ENCODE data around the gene COX5A. TPM values are rescaled to one million over a fixed set of nuclear protein-coding genes. Genes with fewer than 3 reads are reported as not detected.
"Not testable (repeated sequence)": the region's sequence is repeated elsewhere in the genome, so short reads cannot be mapped to it uniquely, and the experiment has no call there.

The COX5A gene
- total and polyA plus RNA-seq, 12 donors: 60.9 to 330 (median 153) TPM

GRCh38 chr15:74889390-74889882 lies 48.4 kb downstream of the COX5A start:
- H3K27me3 ChIP-seq: no peaks in the 10 kb centered on the region
- 10 to 17% (median 13%) methylated on average over 7 to 8 of the region's 8 CpGs for WGBS, 4 donors

DNA sequence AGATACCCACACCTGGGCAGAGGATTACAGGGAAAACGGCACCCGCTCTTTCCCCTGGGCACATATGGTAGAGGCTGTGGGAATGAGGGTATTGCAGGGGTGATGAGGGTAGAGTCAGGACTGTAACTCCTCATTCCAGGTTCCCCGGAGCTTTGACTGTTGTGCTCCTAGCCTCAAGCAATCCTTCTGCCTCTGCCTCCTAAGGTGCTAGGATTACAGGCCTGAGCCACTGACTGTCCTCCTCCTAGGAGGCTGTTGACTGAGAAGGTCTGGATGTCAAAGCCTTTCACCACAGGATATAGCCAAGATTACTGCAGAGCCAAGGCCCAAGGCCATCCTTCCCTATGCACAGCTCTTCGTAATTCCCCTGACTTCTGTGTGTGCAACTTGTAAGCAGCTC lies 49.2 kb downstream of the COX5A start:
- H3K4me1 ChIP-seq (replicated peaks in 1 of 2): peaks cover 29 to 39% of the 10 kb centered on the region in 2 donors
- peaks cover 0 to 17% of the 10 kb centered on the region in 2 donors for H3K36me3 ChIP-seq (replicated peaks in 1 of 2)
- H3K27ac ChIP-seq: peak overlapping the region in 3 of 5 donors; percentile 46 to 92 (median 84)
- no peaks in the 10 kb centered on the region for H3K27me3 ChIP-seq
- H3K9me3 ChIP-seq (replicated peaks in 1 of 3): no peaks in the 10 kb centered on the region
- intact Hi-C loops (cut with DNase I): no loop called here
- 83 to 96% (median 88%) methylated on average over 3 to 4 of the region's 4 CpGs for WGBS, 4 donors
- no peak overlapping the region for H3K4me3 ChIP-seq
- no peak for DNase-seq
- no peak for TF ChIP-seq POLR2A (IDR thresholded peaks at IDR 0.05)
- TF ChIP-seq, protein P1, sequence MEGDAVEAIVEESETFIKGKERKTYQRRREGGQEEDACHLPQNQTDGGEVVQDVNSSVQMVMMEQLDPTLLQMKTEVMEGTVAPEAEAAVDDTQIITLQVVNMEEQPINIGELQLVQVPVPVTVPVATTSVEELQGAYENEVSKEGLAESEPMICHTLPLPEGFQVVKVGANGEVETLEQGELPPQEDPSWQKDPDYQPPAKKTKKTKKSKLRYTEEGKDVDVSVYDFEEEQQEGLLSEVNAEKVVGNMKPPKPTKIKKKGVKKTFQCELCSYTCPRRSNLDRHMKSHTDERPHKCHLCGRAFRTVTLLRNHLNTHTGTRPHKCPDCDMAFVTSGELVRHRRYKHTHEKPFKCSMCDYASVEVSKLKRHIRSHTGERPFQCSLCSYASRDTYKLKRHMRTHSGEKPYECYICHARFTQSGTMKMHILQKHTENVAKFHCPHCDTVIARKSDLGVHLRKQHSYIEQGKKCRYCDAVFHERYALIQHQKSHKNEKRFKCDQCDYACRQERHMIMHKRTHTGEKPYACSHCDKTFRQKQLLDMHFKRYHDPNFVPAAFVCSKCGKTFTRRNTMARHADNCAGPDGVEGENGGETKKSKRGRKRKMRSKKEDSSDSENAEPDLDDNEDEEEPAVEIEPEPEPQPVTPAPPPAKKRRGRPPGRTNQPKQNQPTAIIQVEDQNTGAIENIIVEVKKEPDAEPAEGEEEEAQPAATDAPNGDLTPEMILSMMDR (IDR thresholded peaks at IDR 0.05): no peak

More at GRCh38 chr15:74889390-74889882, 48.4 kb downstream of the COX5A start:
- Histone ChIP-seq H3K9me3 (replicated peaks in 1 of 3) (no peaks in the 10 kb centered on the region), H3K4me3 (peak overlapping the region in 3 of 4 donors; percentile 76 to 96 (median 86)), H3K27ac (peak overlapping the region; percentile 0 to 92 (median 84)), H3K4me1 (replicated peaks in 1 of 2) (peaks cover 29 to 34% of the 10 kb centered on the region in 2 donors), H3K36me3 (replicated peaks in 1 of 2) (peaks cover 0 to 17% of the 10 kb centered on the region in 2 donors)
- intact Hi-C loops (cut with DNase I): no loop called here
- DNase-seq: peak in 6 of 7 donors; percentile 52 to 69 (median 57)
- TF ChIP-seq POLR2A (IDR thresholded peaks at IDR 0.05): no peak
- TF ChIP-seq, protein P1 (IDR thresholded peaks at IDR 0.05): no peak

GRCh38 chr15:74887537-74888193 lies 50.2 kb downstream of the COX5A start:
- DNase-seq; H3K9me3 ChIP-seq (replicated peaks in 1 of 3); H3K27me3 ChIP-seq; intact Hi-C loops (cut with DNase I); H3K36me3 ChIP-seq (replicated peaks in 1 of 2); H3K27ac ChIP-seq; H3K4me3 ChIP-seq: not testable (repeated sequence)
- WGBS, 4 donors: 78 to 91% (median 85%) methylated on average over 6 to 10 of the region's 10 CpGs
- peaks cover 29 to 38% of the 10 kb centered on the region in 2 donors for H3K4me1 ChIP-seq (replicated peaks in 1 of 2)

DNA sequence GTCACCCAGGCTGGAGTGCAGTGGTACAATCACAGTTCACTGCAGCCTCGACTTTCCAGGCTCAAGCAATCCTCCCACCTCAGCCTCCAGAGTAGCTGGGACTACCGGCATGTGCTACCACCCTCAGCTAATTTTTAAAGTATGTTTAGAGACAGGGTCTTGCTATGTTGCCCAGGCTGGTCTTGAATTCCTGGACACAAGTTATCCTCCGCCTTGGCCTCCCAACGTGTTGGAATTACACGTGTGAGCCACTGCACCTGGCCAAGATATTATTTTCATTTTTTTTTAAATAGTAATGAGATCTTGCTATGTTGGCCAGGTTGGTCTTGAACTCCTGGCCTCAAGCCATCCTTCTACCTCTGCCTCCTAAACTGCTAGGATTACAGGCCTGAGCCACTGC lies 52.4 kb downstream of the COX5A start:
- Histone ChIP-seq H3K36me3 (replicated peaks in 1 of 2) (no peaks in the 10 kb centered on the region), H3K4me3 (no peak overlapping the region), H3K27ac (no peak overlapping the region), H3K27me3 (no peaks in the 10 kb centered on the region), H3K9me3 (replicated peaks in 1 of 3) (no peaks in the 10 kb centered on the region), H3K4me1 (replicated peaks in 1 of 2) (peaks cover 12 to 16% of the 10 kb centered on the region in 2 donors)
- intact Hi-C loops (cut with DNase I): no loop called here
- DNase-seq: no peak
- TF ChIP-seq, protein P1 (IDR thresholded peaks at IDR 0.05): no peak
- no peak for TF ChIP-seq POLR2A (IDR thresholded peaks at IDR 0.05)
- WGBS, 4 donors: 82 to 92% (median 87%) methylated on average over 5 of the region's 5 CpGs
